GM21529 (cell line): Measurements from ENCODE around the gene ATG12.
"Not testable (repeated sequence)": the region's sequence is repeated elsewhere in the genome, so short reads cannot be mapped to it uniquely, and the experiment has no call there.

Experiments used
- ATAC-seq: cut with Tn5 transposase; IDR thresholded peaks from one replicate; pipeline ENCODE4 v1.9.1; 2021; ENCODE audit not compliant: unreplicated experiment

ATG12 gene

GRCh38 chr5:115842952-115843351, 1.6 kb upstream of the ATG12 start:
- no peak for ATAC-seq

- ATAC-seq: peak; percentile 36
Observed at GRCh38 chr5:115842089-115842935, 947 bp upstream of the ATG12 start.

- no peak for ATAC-seq
Observed at GRCh38 chr5:115840873-115841272, 492 bp downstream of the ATG12 start.

- ATAC-seq: no peak
Observed at GRCh38 chr5:115838885-115839518, 2.4 kb downstream of the ATG12 start.

- ATAC-seq: no peak
Observed at GRCh38 chr5:115835481-115835880, 5.9 kb downstream of the ATG12 start.

GRCh38 chr5:115831163-115831768, 10.1 kb downstream of the ATG12 start:
- peak; percentile 70 for ATAC-seq

GRCh38 chr5:115829913-115830312, 11.5 kb downstream of the ATG12 start:
- no peak for ATAC-seq

GRCh38 chr5:115825948-115826347, 15.4 kb downstream of the ATG12 start:
- no peak for ATAC-seq

GRCh38 chr5:115824983-115825382, 16.4 kb downstream of the ATG12 start:
- not testable (repeated sequence) for ATAC-seq

- no peak for ATAC-seq
Observed at GRCh38 chr5:115820846-115821245, 20.5 kb downstream of the ATG12 start.

- ATAC-seq: no peak
Observed at GRCh38 chr5:115818821-115819220, 22.5 kb downstream of the ATG12 start.

GRCh38 chr5:115817386-115817785, 24.0 kb downstream of the ATG12 start:
- no peak for ATAC-seq

- ATAC-seq: no peak
Observed at GRCh38 chr5:115816226-115817081, 24.9 kb downstream of the ATG12 start, which contains the start of gene CDO1. Gene CDO1 (minus strand): TSS chr5:115816659. CDS start chr5:115816397, 262 bp downstream.

- ATAC-seq: no peak
Observed at GRCh38 chr5:115815693-115816225, 25.6 kb downstream of the ATG12 start.

GRCh38 chr5:115815006-115815692, 26.2 kb downstream of the ATG12 start:
- ATAC-seq: no peak

GRCh38 chr5:115813719-115814118, 27.6 kb downstream of the ATG12 start:
- no peak for ATAC-seq

- ATAC-seq: no peak
Observed at GRCh38 chr5:115812372-115812771, 29.0 kb downstream of the ATG12 start.

- ATAC-seq: no peak
Observed at GRCh38 chr5:115811406-115811805, 30.0 kb downstream of the ATG12 start.

- no peak for ATAC-seq
Observed at GRCh38 chr5:115810761-115811160, 30.6 kb downstream of the ATG12 start.

- no peak for ATAC-seq
Observed at GRCh38 chr5:115809946-115810345, 31.4 kb downstream of the ATG12 start.
